GM12878 (cell line): ENCODE results near the gene RARB. TPM values are rescaled to one million over a fixed set of nuclear protein-coding genes. Genes with fewer than 3 reads are reported as not detected.

ENCODE experiments used
- ATAC-seq: fragments of 200-7000 bp; cut with Tn5 transposase; 3 replicates; pipeline ENCODE4 v1.9.1; 2020; ENCODE audit warnings: mild to moderate bottlenecking, moderate library complexity
- BruUV-seq: library from RNA; stranded (reverse); fragments of 400-500 nt; replicated peaks from 2 replicates; lab custom pipeline; 2021; lab: Mats Ljungman, UMichigan
- CTCF ChIA-PET: fragments of 300-600 bp; sonication (Branson Sonifier 250); formaldehyde crosslinking; extraction: SDS; loops from one replicate; lab custom pipeline; 2021; ENCODE audit warnings: inconsistent platforms; lab: Yijun Ruan, JAX
- POLR2A ChIA-PET: fragments of 350-600 bp; formaldehyde crosslinking; extraction: SDS; loops from one replicate; lab custom pipeline; 2021; ENCODE audit warnings: inconsistent platforms; lab: Charles Lee
- RAD21 ChIA-PET: fragments of 300-600 bp; sonication (Branson Sonifier 250); formaldehyde crosslinking; loops from one replicate; lab custom pipeline; 2023; ENCODE audit warnings: antibody characterized with exemption; ENCODE audit not compliant: unreplicated experiment; lab: Charles Lee
- SMC1A ChIA-PET: fragments of 300-600 bp; sonication (Branson Sonifier 250); formaldehyde crosslinking; loops from one replicate; lab custom pipeline; 2023; ENCODE audit not compliant: unreplicated experiment, uncharacterized antibody; lab: Charles Lee
- DNase-seq: peaks from one replicate; pipeline ENCODE4 v3.0.0-alpha.2; 2011; ENCODE audit warnings: low read depth, low spot score
- FAIRE-seq: peaks from 3 replicates; lab custom pipeline; 2011; peaks lifted over from hg19 to GRCh38; lab: Jason Lieb, UNC
- H2AFZ ChIP-seq: 2 replicates; pipeline ENCODE4 v1.6.0; 2011; ENCODE audit warnings: low read depth, low read length, control low read depth; ENCODE audit not compliant: control insufficient read depth
- H3K27ac ChIP-seq: 2 replicates; pipeline ENCODE4 v1.5.1; 2011; ENCODE audit warnings: control low read depth; ENCODE audit not compliant: control insufficient read depth, insufficient read depth
- H3K27me3 ChIP-seq, 2 experiments: replicated peaks in 1 of 2; 2 replicates each; pipeline versions ENCODE4 v1.6.0 to v1.6.1; 2011; ENCODE audit warnings: low read length in 1 of 2; ENCODE audit not compliant: control insufficient read depth in 2 of 2, insufficient read depth in 2 of 2
- H3K36me3 ChIP-seq, 2 experiments: 2 replicates each; pipeline ENCODE4 v1.5.1; 2011; ENCODE audit warnings: low read length in 1 of 2; ENCODE audit not compliant: control insufficient read depth in 2 of 2, insufficient read depth in 2 of 2
- H3K4me1 ChIP-seq: 2 replicates; pipeline ENCODE4 v1.6.1; 2011; ENCODE audit warnings: mild to moderate bottlenecking, low read length, moderate library complexity, mixed read lengths; ENCODE audit not compliant: control insufficient read depth, insufficient read depth
- H3K4me2 ChIP-seq: 2 replicates; pipeline ENCODE4 v1.6.0; 2011; ENCODE audit warnings: control low read depth; ENCODE audit not compliant: control insufficient read depth, insufficient read depth
- H3K4me3 ChIP-seq: fragments of 200-600 bp; sonication (generic); 2 replicates; pipeline ENCODE4 v1.5.1; 2016
- H3K79me2 ChIP-seq: 2 replicates; pipeline ENCODE4 v1.6.0; 2011; ENCODE audit warnings: low read length; ENCODE audit not compliant: control insufficient read depth, insufficient read depth
- H3K9ac ChIP-seq: 2 replicates; pipeline ENCODE4 v1.8.0; 2011; ENCODE audit warnings: low read length, control low read depth, mixed read lengths; ENCODE audit not compliant: control insufficient read depth, insufficient read depth
- H3K9me3 ChIP-seq: replicated peaks from 3 replicates; pipeline ENCODE4 v1.5.1; 2011; ENCODE audit warnings: mild to moderate bottlenecking, low read length; ENCODE audit not compliant: control insufficient read depth, insufficient read depth
- H4K20me1 ChIP-seq: 2 replicates; pipeline ENCODE4 v1.6.0; 2011; ENCODE audit not compliant: control insufficient read depth, insufficient read depth
- CHD4 ChIP-seq: fragments of 200-600 bp; sonication (generic); IDR thresholded peaks from 2 replicates; pipeline ENCODE4 v1.6.1; 2016; ENCODE audit warnings: mild to moderate bottlenecking
- RUNX3 ChIP-seq: IDR thresholded peaks from 2 replicates; pipeline ENCODE4 v1.6.1; 2012; ENCODE audit warnings: low read length, inconsistent platforms
- SMC3 ChIP-seq: IDR thresholded peaks from 2 replicates; pipeline ENCODE4 v1.6.1; 2011; ENCODE audit warnings: low read length, improper control_type of control experiment, borderline replicate concordance
- SP1 ChIP-seq: IDR thresholded peaks from one replicate; pipeline ENCODE4 v1.6.1; 2011; ENCODE audit warnings: low read depth, low read length
- SREBF2 ChIP-seq: IDR thresholded peaks from 2 replicates; pipeline ENCODE4 v1.6.1; 2012; ENCODE audit warnings: mild to moderate bottlenecking, low read length
- WGBS: methylation state at CpG from one replicate; pipeline ENCODE4 v1.1.6; 2016; ENCODE audit warnings: low lambda C conversion rate; ENCODE audit not compliant: insufficient replicate concordance, insufficient coverage; ENCODE audit errors: missing lambda C conversion rate; 5-methylcytosine and 5-hydroxymethylcytosine counted together
- in situ Hi-C: fragments of 300-500 bp; cut with MboI; formaldehyde crosslinking; loops from 9 replicates; pipeline ENCODE4 v1.14.3; 2018; ENCODE audit warnings: mixed read lengths
- intact Hi-C: fragments of 100-400 bp; cut with micrococcal nuclease; formaldehyde crosslinking; loops from one replicate; pipeline ENCODE4 v1.14.2; 2022; ENCODE audit not compliant: unreplicated experiment
- polyA plus RNA-seq, 11 experiments: library from polyadenylated mRNA; depleted of rRNA in 4 of 11; unstranded in 6 of 11; stranded (reverse) in 5 of 11; fragments of >200 nt; fragmentation: Nextera tagmentation in 4 of 11; fragmentation: Illumina TruSeq in 1 of 11; extraction: Ambion mirVana in 4 of 11; extraction: Trizol in 1 of 11; gene quantifications; 1 replicate in 1 of 11; 2 replicates in 10 of 11; pipeline versions ENCODE4 v1.2.1 to v1.2.3, GENCODE V29; 2011 to 2016; ENCODE audit warnings: inconsistent platforms in 2 of 11, missing spikeins in 2 of 11, low read depth in 1 of 11
- total RNA-seq, 4 experiments: library from RNA; depleted of rRNA in 3 of 4; stranded (reverse); fragments of >200 nt in 3 of 4; fragmentation: Illumina TruSeq in 1 of 4; extraction: Trizol in 1 of 4; gene quantifications; 2 replicates each; pipeline versions ENCODE4 v1.2.1 to v1.2.3, GENCODE V29; 2013 to 2021
- TF ChIP-seq, protein P1 (sequence below), 3 experiments: IDR thresholded peaks in 2 of 3; conservative IDR thresholded peaks in 1 of 3; 2 replicates each; pipeline ENCODE4 v1.5.1; 2011; ENCODE audit warnings: low read depth in 3 of 3, low read length in 3 of 3, mild to moderate bottlenecking in 3 of 3, control low read depth in 2 of 3, moderate library complexity in 2 of 3, inconsistent platforms in 1 of 3, mixed read lengths in 1 of 3; ENCODE audit not compliant: control insufficient read depth in 2 of 3, insufficient read depth in 1 of 3; ENCODE audit errors: extremely low read depth in 1 of 3

Gene RARB
- total and polyA plus RNA-seq, 10 of the 15 experiments (the other 5 are each of a cell fraction or from before 2014, with no cell fraction given) = 0.05 to 0.06 TPM; not detected in 8

DNA sequence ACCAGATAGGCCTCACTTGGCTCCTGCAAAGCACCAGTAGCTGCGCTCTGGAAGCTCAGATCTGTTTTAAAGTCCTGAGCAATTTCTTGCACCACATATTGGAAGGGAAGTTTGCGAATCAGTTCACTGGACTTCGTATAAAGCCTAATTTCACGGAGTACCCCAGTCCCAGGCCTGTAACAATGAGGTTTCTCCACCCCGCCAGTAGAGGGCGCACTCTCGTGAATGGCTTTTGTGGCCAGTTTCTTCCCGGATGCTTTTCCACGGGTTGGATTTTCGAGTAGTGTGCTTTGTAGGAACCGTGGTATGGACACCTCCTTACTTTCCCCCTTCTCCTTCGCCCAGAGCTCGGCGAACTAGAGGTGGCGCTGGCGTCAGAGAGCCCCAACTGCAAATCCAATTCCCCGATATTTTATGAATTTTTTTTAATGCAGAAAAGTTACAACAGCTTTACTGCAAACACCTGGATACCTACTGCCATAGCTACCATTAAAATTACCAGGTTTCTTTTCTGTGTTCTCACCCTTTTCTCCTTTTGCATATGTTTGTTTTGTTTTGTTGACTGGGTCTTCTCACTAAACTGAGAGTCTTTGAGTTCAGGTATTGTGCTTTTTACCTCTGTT lies 13.3 kb downstream of the RARB start:
- POLR2A ChIA-PET = no interaction called here
- ATAC-seq (peak; percentile 49; the same call in 1 of the 3 replicates), FAIRE-seq (no peak)
- WGBS = 59% methylated on average over 16 of the region's 17 CpGs
- Histone ChIP-seq H2AFZ (no peak overlapping the region), H3K79me2 (no peaks in the 10 kb centered on the region), H3K4me2 (no peak overlapping the region), H3K36me3 (no peaks in the 10 kb centered on the region), H3K9me3 (no peaks in the 10 kb centered on the region), H3K27me3 (no peaks in the 10 kb centered on the region; a peak in 1 of 4 replicates), H3K4me1 (no peaks in the 10 kb centered on the region), H3K27ac (no peak overlapping the region)
- no TSS peak for BruUV-seq
- RAD21 ChIA-PET = no interaction called here
- in situ Hi-C loops = no loop called here
- TF ChIP-seq, protein P1, sequence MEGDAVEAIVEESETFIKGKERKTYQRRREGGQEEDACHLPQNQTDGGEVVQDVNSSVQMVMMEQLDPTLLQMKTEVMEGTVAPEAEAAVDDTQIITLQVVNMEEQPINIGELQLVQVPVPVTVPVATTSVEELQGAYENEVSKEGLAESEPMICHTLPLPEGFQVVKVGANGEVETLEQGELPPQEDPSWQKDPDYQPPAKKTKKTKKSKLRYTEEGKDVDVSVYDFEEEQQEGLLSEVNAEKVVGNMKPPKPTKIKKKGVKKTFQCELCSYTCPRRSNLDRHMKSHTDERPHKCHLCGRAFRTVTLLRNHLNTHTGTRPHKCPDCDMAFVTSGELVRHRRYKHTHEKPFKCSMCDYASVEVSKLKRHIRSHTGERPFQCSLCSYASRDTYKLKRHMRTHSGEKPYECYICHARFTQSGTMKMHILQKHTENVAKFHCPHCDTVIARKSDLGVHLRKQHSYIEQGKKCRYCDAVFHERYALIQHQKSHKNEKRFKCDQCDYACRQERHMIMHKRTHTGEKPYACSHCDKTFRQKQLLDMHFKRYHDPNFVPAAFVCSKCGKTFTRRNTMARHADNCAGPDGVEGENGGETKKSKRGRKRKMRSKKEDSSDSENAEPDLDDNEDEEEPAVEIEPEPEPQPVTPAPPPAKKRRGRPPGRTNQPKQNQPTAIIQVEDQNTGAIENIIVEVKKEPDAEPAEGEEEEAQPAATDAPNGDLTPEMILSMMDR (IDR thresholded peaks at IDR 0.05 in 2 of 3, conservative IDR thresholded peaks at IDR 0.05 in 1 of 3; ENCODE audit: control insufficient read depth in 2 of 3, extremely low read depth in 1 of 3, insufficient read depth in 1 of 3, low read depth in 3 of 3, low read length in 3 of 3) = peak; percentile 45 to 82 (median 75)
- TF ChIP-seq CHD4 = no peak
- TF ChIP-seq SP1 = no peak
- TF ChIP-seq RUNX3 = 0 out of 2 replicates have a peak, but pooled peaks have one; percentile 17
- peak; percentile 16; the same call in 1 of the 2 replicates for TF ChIP-seq SMC3
- TF ChIP-seq SREBF2 = no peak
- TF ChIP-seq, all 136 proteins: peak for 3
- SMC1A ChIA-PET = no interaction called here
- no peak overlapping the region for H3K9ac ChIP-seq
- no peak overlapping the region for H3K4me3 ChIP-seq
- CTCF ChIA-PET = interaction anchor here (0.6 to 1.8 kb wide), 14 partner anchors 9 to 390 kb away, joined by 3 to 5 read pairs (median 4); no protein-coding TSS in a partner anchor
- DNase-seq = no peak
- intact Hi-C loops = no loop called here
- H4K20me1 ChIP-seq = no peaks in the 10 kb centered on the region
